GM19438 (cell line): Measurements from ENCODE around the gene VWA1.
A peak's percentile ranks its signal among the peaks of the same experiment; 100 is the strongest.
"Not testable (repeated sequence)": the region's sequence is repeated elsewhere in the genome, so short reads cannot be mapped to it uniquely, and the experiment has no call there.

Experiments
- ATAC-seq: cut with Tn5 transposase; IDR thresholded peaks from one replicate; pipeline ENCODE4 v1.9.1; 2021; ENCODE audit warnings: low read depth; ENCODE audit not compliant: unreplicated experiment

Gene VWA1

DNA sequence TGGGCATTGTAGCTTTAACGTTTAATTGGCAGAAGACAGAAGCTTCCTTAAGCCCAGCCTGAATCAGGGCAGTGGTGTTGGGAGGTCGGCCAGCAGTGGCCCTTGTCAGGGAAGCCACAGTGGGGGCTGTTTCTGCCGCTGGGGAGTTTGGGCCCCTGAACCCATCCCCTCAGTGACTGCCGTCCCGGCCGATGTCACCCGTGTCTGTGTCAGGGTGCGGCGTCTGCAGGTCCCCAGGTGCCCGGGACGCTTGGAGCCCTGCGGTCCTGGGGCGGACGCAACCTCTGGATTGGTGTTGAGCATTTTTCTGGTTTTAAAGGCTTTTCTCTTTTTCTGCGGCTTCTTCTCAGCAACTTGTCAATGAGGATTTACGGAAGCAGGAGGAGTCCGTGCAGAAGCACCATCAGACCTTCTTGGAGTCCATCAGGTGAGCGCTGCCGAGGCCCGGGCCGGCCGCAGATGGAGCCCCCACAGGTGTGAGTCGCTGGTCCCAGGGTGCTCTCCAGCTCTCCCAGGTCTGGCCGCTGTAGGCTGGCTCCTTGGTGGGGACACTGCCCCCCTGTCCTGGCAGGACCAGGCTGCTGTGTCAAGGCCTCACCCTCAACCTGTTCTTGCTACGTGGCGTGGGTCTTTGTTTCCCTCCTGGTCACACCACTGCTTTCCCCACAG is 16.3 kb downstream of the VWA1 start:
- no peak for ATAC-seq

DNA sequence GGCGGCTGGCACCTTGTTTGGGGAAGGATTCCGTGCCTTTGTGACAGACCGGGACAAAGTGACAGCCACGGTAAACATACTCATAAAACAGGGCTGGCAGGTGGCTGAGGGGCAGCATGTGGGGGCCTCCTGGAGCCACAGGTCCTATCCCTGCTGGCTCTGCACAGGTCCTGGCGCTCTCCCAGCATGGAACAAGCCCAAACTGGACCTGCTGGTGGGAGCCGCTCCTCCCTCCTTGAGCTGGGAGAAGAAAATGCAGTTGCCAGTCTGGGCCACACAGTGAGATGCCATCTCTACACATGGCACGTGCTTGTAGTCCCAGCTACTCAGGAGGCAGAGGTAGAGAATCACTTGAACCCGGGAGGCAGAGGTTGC is 16.9 kb downstream of the VWA1 start:
- ATAC-seq: not testable (repeated sequence)

GRCh38 chr1:1452882-1453281 is 17.4 kb downstream of the VWA1 start:
- no peak for ATAC-seq

GRCh38 chr1:1454286-1455056 is 19.0 kb downstream of the VWA1 start:
- ATAC-seq: not testable (repeated sequence)

DNA sequence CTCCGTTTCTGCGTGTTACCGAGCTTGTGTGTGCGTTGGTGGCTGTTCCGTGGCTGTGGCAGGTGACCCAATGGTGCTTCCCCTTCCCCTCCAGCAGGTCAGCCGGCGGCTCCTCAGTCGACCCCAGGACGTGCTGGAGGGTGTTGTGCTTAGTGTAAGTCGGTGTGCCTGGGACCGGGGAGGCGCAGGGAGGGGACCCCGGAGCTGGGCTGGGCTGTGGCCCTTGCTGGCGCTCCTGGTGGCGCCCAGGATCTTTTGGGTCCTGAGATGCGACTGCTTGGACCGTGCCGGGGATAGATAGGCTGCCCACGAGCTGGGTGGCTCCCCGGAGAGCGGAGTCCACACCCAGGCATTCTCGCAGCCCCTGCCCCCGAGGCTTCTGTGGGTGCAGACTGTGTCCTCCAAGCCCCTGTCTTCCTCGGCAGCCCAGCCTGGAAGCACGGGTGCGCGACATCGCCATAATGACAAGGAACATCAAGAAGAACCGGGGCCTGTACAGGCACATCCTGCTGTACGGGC is 19.9 kb downstream of the VWA1 start:
- ATAC-seq: no peak

DNA sequence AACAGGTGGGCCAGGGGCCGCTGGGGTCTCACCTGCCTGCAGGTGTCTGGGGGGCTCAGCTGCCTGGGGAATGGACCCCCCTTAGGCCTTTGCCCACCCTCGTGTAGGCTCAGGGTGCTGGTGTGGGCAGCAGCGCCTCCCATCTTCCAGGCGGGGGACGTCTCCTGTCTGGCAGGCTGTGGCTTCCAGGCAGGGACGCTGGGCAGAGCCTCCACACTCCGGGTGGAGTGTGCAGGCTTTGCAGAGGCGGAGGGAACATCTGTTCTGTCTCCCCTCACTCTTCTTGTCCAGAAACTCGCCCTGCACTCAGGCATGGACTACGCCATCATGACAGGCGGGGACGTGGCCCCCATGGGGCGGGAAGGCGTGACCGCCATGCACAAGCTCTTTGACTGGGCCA is 20.4 kb downstream of the VWA1 start:
- not testable (repeated sequence) for ATAC-seq

DNA sequence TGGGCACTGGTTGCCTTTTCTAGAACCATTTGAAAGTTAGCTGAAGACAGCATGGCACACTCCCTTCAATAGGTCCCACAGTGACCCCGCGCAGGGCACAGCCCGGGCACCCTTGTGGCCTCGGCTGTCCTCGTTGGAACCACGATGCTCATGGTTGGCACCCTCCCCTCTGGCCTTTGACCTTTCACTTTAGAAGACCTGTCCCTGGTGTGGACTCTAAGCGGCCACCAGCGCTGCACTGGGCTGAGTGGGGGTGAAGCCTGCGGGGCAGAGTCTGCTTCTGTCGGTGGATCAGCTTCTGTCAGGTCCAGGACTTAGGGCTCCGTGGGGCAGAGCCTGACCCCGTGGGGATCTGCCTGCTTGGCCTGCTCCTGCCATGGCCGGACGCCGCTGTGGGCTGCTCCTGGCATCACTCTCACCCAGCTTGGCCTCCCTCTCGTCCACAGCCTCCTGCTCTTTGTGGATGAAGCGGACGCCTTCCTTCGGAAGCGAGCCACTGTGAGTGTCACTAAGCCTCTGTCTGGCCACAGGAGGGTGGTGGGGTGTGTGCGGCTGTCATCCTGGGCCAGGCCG is 21.3 kb downstream of the VWA1 start:
- not testable (repeated sequence) for ATAC-seq

- not testable (repeated sequence) for ATAC-seq
These were observed 23.7 kb downstream of the VWA1 start for GRCh38 chr1:1459156-1459555.

GRCh38 chr1:1459711-1460110 is 24.2 kb downstream of the VWA1 start:
- not testable (repeated sequence) for ATAC-seq

- ATAC-seq: no peak
These were observed 25.1 kb downstream of the VWA1 start for GRCh38 chr1:1460540-1461130.

GRCh38 chr1:1461721-1462317 is 26.3 kb downstream of the VWA1 start:
- no peak for ATAC-seq

GRCh38 chr1:1462318-1462966 is 27.0 kb downstream of the VWA1 start:
- ATAC-seq: no peak

- ATAC-seq: no peak
These were observed 27.8 kb downstream of the VWA1 start for GRCh38 chr1:1463312-1463711.

- not testable (repeated sequence) for ATAC-seq
These were observed 32.9 kb downstream of the VWA1 start for GRCh38 chr1:1468196-1468985.

- ATAC-seq: no peak
These were observed 35.3 kb downstream of the VWA1 start for GRCh38 chr1:1470626-1471388.

GRCh38 chr1:1471389-1472052 is 36.0 kb downstream of the VWA1 start, which contains the start of gene ATAD3B:
Gene ATAD3B (plus strand): TSS chr1:1471765. CDS start chr1:1471885, 120 bp downstream.
- peak; percentile 88 for ATAC-seq

- ATAC-seq: peak; percentile 16
These were observed 36.8 kb downstream of the VWA1 start for GRCh38 chr1:1472053-1472876.
